HEK293T (cell line): ENCODE results near the gene CAMK1D.

ENCODE experiments used
- ARNT ChIP-seq: fragments of 450-650 bp; IDR thresholded peaks from 2 replicates; pipeline ENCODE4 v1.6.1; 2017; ENCODE audit warnings: mild to moderate bottlenecking
- CTBP1 ChIP-seq: fragments of 450-650 bp; IDR thresholded peaks from 2 replicates; pipeline ENCODE4 v1.6.1; 2016; ENCODE audit warnings: borderline replicate concordance

GRCh38 chr10:12755075-12755474, 405.7 kb downstream of the CAMK1D start:
- TF ChIP-seq CTBP1 (no peak), ARNT (no peak)
